Spleen (tissue), 11 donors: Measurements from ENCODE around the gene CERT1. TPM values are rescaled to one million over a fixed set of nuclear protein-coding genes. Genes with fewer than 3 reads are reported as not detected.

Experiments
- DNase-seq: peaks from one replicate; pipeline ENCODE4 v3.0.0-alpha.2; 2020
- H3K27ac ChIP-seq, 8 donors: fragments of 200-600 bp; sonication (generic) in 7 of 8; 1 replicate in 4 of 8; 2 replicates in 4 of 8; pipeline versions ENCODE4 v1.5.0 to v1.8.0; 2016 to 2021; ENCODE audit warnings: inconsistent platforms in 4 of 8, mild to moderate bottlenecking in 4 of 8, moderate library complexity in 1 of 8
- H3K27me3 ChIP-seq, 7 donors: fragments of 200-600 bp; sonication (generic) in 6 of 7; replicated peaks in 1 of 7; 1 replicate in 4 of 7; 2 replicates in 3 of 7; pipeline versions ENCODE4 v1.5.0 to v1.8.0; 2016 to 2021; ENCODE audit warnings: inconsistent platforms in 3 of 7, mild to moderate bottlenecking in 1 of 7
- H3K36me3 ChIP-seq, 6 donors: fragments of 200-600 bp; sonication (generic) in 5 of 6; 1 replicate in 4 of 6; 2 replicates in 2 of 6; pipeline versions ENCODE4 v1.5.0 to v1.8.0; 2016 to 2021; ENCODE audit warnings: inconsistent platforms in 2 of 6
- H3K4me1 ChIP-seq, 6 donors: fragments of 200-600 bp; sonication (generic) in 5 of 6; 1 replicate in 3 of 6; 2 replicates in 3 of 6; pipeline versions ENCODE4 v1.5.0 to v1.8.0; 2016 to 2021; ENCODE audit warnings: inconsistent platforms in 3 of 6
- H3K4me3 ChIP-seq, 8 donors: fragments of 200-600 bp; sonication (generic) in 7 of 8; 1 replicate in 4 of 8; 2 replicates in 4 of 8; pipeline versions ENCODE4 v1.5.0 to v1.8.0; 2016 to 2021; ENCODE audit warnings: inconsistent platforms in 4 of 8, mild to moderate bottlenecking in 4 of 8, moderate library complexity in 2 of 8
- H3K9me3 ChIP-seq, 8 donors: fragments of 200-600 bp; sonication (generic) in 7 of 8; 1 replicate in 4 of 8; 2 replicates in 4 of 8; pipeline versions ENCODE4 v1.5.0 to v1.8.0; 2016 to 2021; ENCODE audit warnings: inconsistent platforms in 4 of 8
- CTCF ChIP-seq, 11 experiments: fragments of 200-600 bp in 7 of 11; fragments of 450-650 bp in 4 of 11; sonication (generic) in 4 of 11; IDR thresholded peaks in 8 of 11; conservative IDR thresholded peaks in 3 of 11; 1 replicate in 7 of 11; 2 replicates in 4 of 11; pipeline versions ENCODE4 v1.4.0 to v1.8.0; 2016 to 2021; ENCODE audit warnings: antibody characterized with exemption in 11 of 11, inconsistent platforms in 4 of 11, mild to moderate bottlenecking in 1 of 11
- POLR2A ChIP-seq, 3 donors: fragments of 450-650 bp; IDR thresholded peaks; one replicate each; pipeline ENCODE4 v1.5.1; 2017; ENCODE audit warnings: antibody characterized with exemption in 3 of 3, mild to moderate bottlenecking in 1 of 3
- POLR2AphosphoS5 ChIP-seq, 3 donors: sonication (generic); formaldehyde crosslinking; IDR thresholded peaks; one replicate each; pipeline ENCODE4 v1.5.1; 2017; ENCODE audit warnings: antibody characterized with exemption in 3 of 3
- WGBS, 5 donors: extraction: QIAGEN DNeasy Blood & Tissue Kit in 3 of 5; methylation state at CpG; one replicate each; pipeline versions ENCODE4 v1.1.5 to v1.1.7; 2013 to 2018; 5-methylcytosine and 5-hydroxymethylcytosine counted together
- intact Hi-C: fragments of 100-400 bp; cut with DNase I; formaldehyde crosslinking; loops from one replicate; pipeline ENCODE4 v1.15.0; 2023; ENCODE audit warnings: low total_unique reads
- polyA plus RNA-seq, 3 donors: library from polyadenylated mRNA; stranded (reverse); fragments of 200-250 nt; gene quantifications; one replicate each; pipeline ENCODE4 v1.2.1, GENCODE V29; 2013
- total RNA-seq, 7 donors: library from RNA; depleted of rRNA in 3 of 7; stranded (reverse); fragments of >200 nt in 3 of 7; fragmentation: NEBNext Ultra II Directional in 4 of 7; extraction: Animal tissue kit (Norgen Biotek cat#: 25700) in 4 of 7; gene quantifications; one replicate each; pipeline versions ENCODE4 v1.1.0 to v1.2.1, GENCODE V29; 2016 to 2021
- donor health status: healthy with polysubstance abuse.
- donor health status: DM: no; HTN: no; CAD: no; lungs with moderate emphysema.
- donor health status: DM: no; HTN: no; CAD: no.
- donor health status: Bipolar disorder and iron deficiency.
- donor health status: healthy.
- donor health status: DM: no; HTN: no; CAD: no.
- donor health status: DM: yes; HTN: yes; CAD: no.

Gene CERT1
- total and polyA plus RNA-seq, 10 donors, result 8.5 to 71.1 (median 51.4) TPM

GRCh38 chr5:75446068-75446467 is 65.4 kb downstream of the CERT1 start:
- peaks cover 0 to 25% (median 4%) of the 10 kb centered on the region in 6 donors for H3K36me3 ChIP-seq
- peaks cover 2 to 50% (median 36%) of the 10 kb centered on the region in 8 donors for H3K9me3 ChIP-seq
- 97 to 99% (median 98%) methylated on average over 2 of the region's 2 CpGs for WGBS, 5 donors
- TF ChIP-seq POLR2AphosphoS5 (IDR thresholded peaks at IDR 0.05) (no peak), POLR2A (IDR thresholded peaks at IDR 0.05) (no peak), CTCF (IDR thresholded peaks at IDR 0.05 in 8 of 11, conservative IDR thresholded peaks at IDR 0.05 in 3 of 11) (no peak)
- intact Hi-C loops, result no loop called here
- no peak overlapping the region for H3K27ac ChIP-seq
- DNase-seq, result no peak
- H3K4me3 ChIP-seq, result no peak overlapping the region
- H3K4me1 ChIP-seq, result peaks cover 0 to 2% (median 0%) of the 10 kb centered on the region in 6 donors
- no peaks in the 10 kb centered on the region for H3K27me3 ChIP-seq

DNA sequence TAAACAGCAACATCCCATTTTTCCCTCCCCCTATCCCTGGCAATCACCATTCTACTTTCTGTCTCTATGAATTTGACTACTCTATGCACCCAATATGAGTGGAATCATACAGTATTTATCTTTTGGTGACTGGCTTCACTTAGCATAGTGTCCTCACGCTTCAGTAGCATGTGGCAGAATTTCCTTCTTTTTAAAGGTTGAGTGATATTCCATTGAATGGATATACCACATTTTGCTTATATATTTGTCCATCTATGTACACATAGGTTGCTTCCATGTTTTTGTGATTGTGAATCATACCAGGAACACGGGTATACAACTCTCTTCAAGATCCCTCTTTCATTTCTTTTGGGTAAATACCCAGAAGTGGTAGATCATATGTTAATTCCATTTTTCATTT is 69.9 kb downstream of the CERT1 start:
- H3K4me3 ChIP-seq, result no peak overlapping the region
- peaks cover 0 to 23% (median 0%) of the 10 kb centered on the region in 6 donors for H3K4me1 ChIP-seq
- H3K27me3 ChIP-seq, result no peaks in the 10 kb centered on the region
- peaks cover 0 to 36% (median 30%) of the 10 kb centered on the region in 8 donors for H3K9me3 ChIP-seq
- no peak overlapping the region for H3K27ac ChIP-seq
- DNase-seq, result no peak
- 97 to 100% (median 99%) methylated on average over 2 of the region's 2 CpGs for WGBS, 5 donors
- intact Hi-C loops, result no loop called here
- TF ChIP-seq POLR2AphosphoS5 (IDR thresholded peaks at IDR 0.05) (no peak), CTCF (IDR thresholded peaks at IDR 0.05 in 8 of 11, conservative IDR thresholded peaks at IDR 0.05 in 3 of 11) (no peak), POLR2A (IDR thresholded peaks at IDR 0.05) (no peak)
- H3K36me3 ChIP-seq, result peaks cover 0 to 8% (median under 1%) of the 10 kb centered on the region in 6 donors

DNA sequence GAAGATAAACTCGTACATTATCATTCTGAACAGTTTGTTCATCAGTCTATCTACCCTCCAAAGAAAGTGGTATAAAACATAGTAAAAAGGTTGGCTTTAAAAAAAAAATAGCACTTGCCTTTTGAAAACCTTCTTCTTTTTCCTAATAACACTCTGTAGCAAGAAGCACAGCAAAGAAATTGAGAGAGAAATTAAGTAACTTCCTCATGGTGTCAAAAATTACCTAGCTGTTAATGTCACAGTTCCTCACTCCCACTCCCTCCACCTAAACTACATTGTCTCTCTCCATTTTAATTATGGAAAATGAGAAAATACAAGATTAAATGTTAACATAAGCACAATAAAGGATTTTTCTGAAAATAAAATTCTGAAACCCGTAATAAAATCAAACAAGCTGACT is 72.2 kb downstream of the CERT1 start:
- Histone ChIP-seq H3K36me3 (peaks cover 0 to 10% (median 1%) of the 10 kb centered on the region in 6 donors), H3K4me3 (no peak overlapping the region), H3K4me1 (peaks cover 0 to 23% (median 0%) of the 10 kb centered on the region in 6 donors), H3K9me3 (peaks cover 0 to 17% (median 14%) of the 10 kb centered on the region in 8 donors), H3K27ac (peak overlapping the region in 2 of 8 donors; percentile 9 to 57), H3K27me3 (no peaks in the 10 kb centered on the region)
- intact Hi-C loops, result no loop called here
- TF ChIP-seq CTCF (IDR thresholded peaks at IDR 0.05 in 8 of 11, conservative IDR thresholded peaks at IDR 0.05 in 3 of 11) (no peak), POLR2A (IDR thresholded peaks at IDR 0.05) (no peak), POLR2AphosphoS5 (IDR thresholded peaks at IDR 0.05) (no peak)
- 74 to 91% (median 83%) methylated on average over 2 of the region's 2 CpGs for WGBS, 5 donors
- no peak for DNase-seq

GRCh38 chr5:75438722-75439121 is 72.7 kb downstream of the CERT1 start:
- 83 to 92% (median 86%) methylated on average over 2 of the region's 2 CpGs for WGBS, 5 donors
- Histone ChIP-seq H3K4me3 (no peak overlapping the region), H3K4me1 (peaks cover 0 to 23% (median 0%) of the 10 kb centered on the region in 6 donors), H3K36me3 (peaks cover 0 to 10% (median 1%) of the 10 kb centered on the region in 6 donors), H3K9me3 (peaks cover 0 to 17% (median 13%) of the 10 kb centered on the region in 8 donors), H3K27ac (peak overlapping the region in 2 of 8 donors; percentile 9 to 57), H3K27me3 (no peaks in the 10 kb centered on the region)
- intact Hi-C loops, result no loop called here
- no peak for DNase-seq
- TF ChIP-seq POLR2A (IDR thresholded peaks at IDR 0.05), result no peak
- no peak for TF ChIP-seq POLR2AphosphoS5 (IDR thresholded peaks at IDR 0.05)
- no peak for TF ChIP-seq CTCF (IDR thresholded peaks at IDR 0.05 in 8 of 11, conservative IDR thresholded peaks at IDR 0.05 in 3 of 11)
